HG03460 (cell line): ENCODE results near the gene MRTFB.

Experiments used
- ATAC-seq: cut with Tn5 transposase; IDR thresholded peaks from one replicate; pipeline ENCODE4 v1.9.1; 2021; ENCODE audit not compliant: unreplicated experiment

The MRTFB gene

GRCh38 chr16:14063618-14064581 lies 7.2 kb upstream of the MRTFB start:
- ATAC-seq, result no peak

GRCh38 chr16:14069818-14070217 lies 1.3 kb upstream of the MRTFB start:
- no peak for ATAC-seq

- peak; percentile 21 for ATAC-seq
These were observed 603 bp upstream of the MRTFB start for GRCh38 chr16:14070555-14070876.

- peak; percentile 33 for ATAC-seq
These were observed 605 bp downstream of the MRTFB start for GRCh38 chr16:14071576-14072271.

GRCh38 chr16:14072360-14072759 lies 1.2 kb downstream of the MRTFB start:
- ATAC-seq, result no peak

- no peak for ATAC-seq
These were observed 3.4 kb downstream of the MRTFB start for GRCh38 chr16:14074544-14074943.

GRCh38 chr16:14077918-14078317 lies 6.8 kb downstream of the MRTFB start:
- no peak for ATAC-seq

GRCh38 chr16:14086477-14086876 lies 15.4 kb downstream of the MRTFB start:
- no peak for ATAC-seq

GRCh38 chr16:14087181-14087580 lies 16.1 kb downstream of the MRTFB start:
- no peak for ATAC-seq

- ATAC-seq, result no peak
These were observed 16.6 kb downstream of the MRTFB start for GRCh38 chr16:14087590-14088154.

- ATAC-seq, result no peak
These were observed 17.1 kb downstream of the MRTFB start for GRCh38 chr16:14088155-14088753.

- ATAC-seq, result no peak
These were observed 18.2 kb downstream of the MRTFB start for GRCh38 chr16:14089283-14089823.

GRCh38 chr16:14092561-14092960 lies 21.4 kb downstream of the MRTFB start:
- ATAC-seq, result no peak

- no peak for ATAC-seq
These were observed 24.9 kb downstream of the MRTFB start for GRCh38 chr16:14095883-14096551.

- no peak for ATAC-seq
These were observed 26.3 kb downstream of the MRTFB start for GRCh38 chr16:14097182-14097959.

- ATAC-seq, result no peak
These were observed 27.0 kb downstream of the MRTFB start for GRCh38 chr16:14098081-14098480.

GRCh38 chr16:14100825-14101224 lies 29.7 kb downstream of the MRTFB start:
- ATAC-seq, result no peak

- ATAC-seq, result no peak
These were observed 30.3 kb downstream of the MRTFB start for GRCh38 chr16:14101415-14101814.

GRCh38 chr16:14102925-14103720 lies 32.0 kb downstream of the MRTFB start:
- no peak for ATAC-seq
